ENCODE data around the gene SH3BP4.

GRCh38 chr2:235037604-235038166 lies 85.9 kb downstream of the SH3BP4 start:
- no peak for TF ChIP-seq EZH2 (IDR thresholded peaks at IDR 0.05)
- no peak for TF ChIP-seq POLR2AphosphoS5 (IDR thresholded peaks at IDR 0.05; ENCODE audit: borderline replicate concordance, low read depth, low read length)
- no peak for TF ChIP-seq FOXP2 (optimal IDR thresholded peaks at IDR 0.05; ENCODE audit: control extremely low read depth, extremely low read length, insufficient read depth)
